HepG2 (cell line): ENCODE results near the gene OR6S1. TPM values are rescaled to one million over a fixed set of nuclear protein-coding genes. Genes with fewer than 3 reads are reported as not detected.
A peak's percentile ranks its signal among the peaks of the same experiment; 100 is the strongest.

Experiments
- ARID2 ChIP-seq: sonication (generic); formaldehyde crosslinking; IDR thresholded peaks from 2 replicates; pipeline ENCODE4 v1.8.1; 2022; ENCODE audit warnings: mild to moderate bottlenecking, missing genetic modification reagents, borderline replicate concordance
- ARID4A ChIP-seq: sonication (generic); formaldehyde crosslinking; IDR thresholded peaks from 2 replicates; pipeline ENCODE4 v1.5.0; 2020; ENCODE audit warnings: mild to moderate bottlenecking, missing genetic modification reagents, borderline replicate concordance
- CREB3 ChIP-seq: sonication (generic); formaldehyde crosslinking; IDR thresholded peaks from 2 replicates; pipeline ENCODE4 v1.5.0; 2020; ENCODE audit warnings: missing genetic modification reagents
- GMEB2 ChIP-seq: IDR thresholded peaks from 2 replicates; pipeline ENCODE4 v1.6.1; 2016; ENCODE audit warnings: missing biosample characterization, missing genetic modification reagents, low read depth
- NAIF1 ChIP-seq: sonication (generic); formaldehyde crosslinking; IDR thresholded peaks from 2 replicates; pipeline ENCODE4 v1.5.0; 2020; ENCODE audit warnings: mild to moderate bottlenecking, missing genetic modification reagents, borderline replicate concordance
- NFATC3 ChIP-seq: sonication (generic); formaldehyde crosslinking; IDR thresholded peaks from 2 replicates; pipeline ENCODE4 v1.5.1; 2020; ENCODE audit warnings: mild to moderate bottlenecking, missing genetic modification reagents
- PAWR ChIP-seq: sonication (generic); formaldehyde crosslinking; IDR thresholded peaks from 2 replicates; pipeline ENCODE4 v1.4.0; 2020; ENCODE audit warnings: missing genetic modification reagents, mild to moderate bottlenecking, borderline replicate concordance
- RFX5 ChIP-seq: IDR thresholded peaks from 2 replicates; pipeline ENCODE4 v1.6.1; 2011; ENCODE audit warnings: low read depth, low read length, improper control_type of control experiment
- TERF1 ChIP-seq: sonication (generic); formaldehyde crosslinking; IDR thresholded peaks from 2 replicates; pipeline ENCODE4 v1.8.0; 2022; ENCODE audit warnings: mild to moderate bottlenecking, missing genetic modification reagents, moderate library complexity
- ZBTB38 ChIP-seq: sonication (generic); formaldehyde crosslinking; IDR thresholded peaks from 2 replicates; pipeline ENCODE4 v1.5.1; 2020; ENCODE audit warnings: mild to moderate bottlenecking, missing genetic modification reagents
- ZNF160 ChIP-seq: sonication (generic); formaldehyde crosslinking; IDR thresholded peaks from 2 replicates; pipeline ENCODE4 v1.8.0; 2022; ENCODE audit warnings: mild to moderate bottlenecking, inconsistent platforms, missing genetic modification reagents
- ZNF275 ChIP-seq: sonication (generic); formaldehyde crosslinking; IDR thresholded peaks from 2 replicates; pipeline ENCODE4 v1.8.0; 2022; ENCODE audit warnings: missing genetic modification reagents, mild to moderate bottlenecking, inconsistent platforms, borderline replicate concordance
- ZNF549 ChIP-seq: sonication (generic); formaldehyde crosslinking; IDR thresholded peaks from 2 replicates; pipeline ENCODE4 v1.5.0; 2020; ENCODE audit warnings: missing genetic modification reagents
- ZNF557 ChIP-seq: sonication (generic); formaldehyde crosslinking; IDR thresholded peaks from 2 replicates; pipeline ENCODE4 v1.4.0; 2020; ENCODE audit warnings: missing genetic modification reagents
- ZNF614 ChIP-seq: IDR thresholded peaks from 2 replicates; pipeline ENCODE4 v1.6.1; 2018; ENCODE audit warnings: missing biosample characterization, missing genetic modification reagents, inconsistent platforms, borderline replicate concordance
- ZNF768 ChIP-seq: sonication (generic); formaldehyde crosslinking; IDR thresholded peaks from 2 replicates; pipeline ENCODE4 v1.4.0; 2020; ENCODE audit warnings: missing genetic modification reagents
- ZNF800 ChIP-seq: sonication (generic); formaldehyde crosslinking; IDR thresholded peaks from 2 replicates; pipeline ENCODE4 v1.4.0; 2020; ENCODE audit warnings: missing genetic modification reagents
- polyA plus RNA-seq, 8 experiments: library from polyadenylated mRNA; depleted of rRNA in 3 of 8; stranded (reverse) in 7 of 8; unstranded in 1 of 8; fragments of >200 nt; fragmentation: Illumina TruSeq in 4 of 8; extraction: Trizol in 4 of 8; gene quantifications; 2 replicates each; pipeline versions ENCODE4 v1.2.1 to v1.2.3, GENCODE V29; 2011 to 2016; ENCODE audit warnings: low read depth in 4 of 8, missing spikeins in 1 of 8, mixed read lengths in 1 of 8; ENCODE audit not compliant: insufficient read depth in 1 of 8
- total RNA-seq, 5 experiments: library from RNA; depleted of rRNA; stranded (reverse); fragments of >200 nt; fragmentation: Illumina TruSeq; extraction: Trizol; gene quantifications; 2 replicates each; pipeline ENCODE4 v1.2.3, GENCODE V29; 2016; ENCODE audit warnings: low read depth in 1 of 5

OR6S1 gene
- total and polyA plus RNA-seq, 2 of the 13 experiments (the other 11 are each of a cell fraction or from before 2014, with no cell fraction given), result 0.09 TPM; not detected in 1

GRCh38 chr14:20610002-20610765 lies 31.3 kb downstream of the OR6S1 start (continued):
- TF ChIP-seq ZNF800 (no peak), ZNF275 (no peak), ARID2 (no peak), ZNF160 (CRISPR knock-in tag) (no peak), ARID4A (CRISPR knock-in tag) (peak; percentile 50; the same call in 1 of the 2 replicates), GMEB2 (CRISPR knock-in tag) (no peak), TERF1 (CRISPR knock-in tag) (no peak), ZNF614 (CRISPR knock-in tag) (peak; percentile 77; the same call in 1 of the 2 replicates), ZNF768 (no peak), CREB3 (CRISPR knock-in tag) (no peak), NFATC3 (no peak), PAWR (no peak), NAIF1 (CRISPR knock-in tag) (peak; percentile 73; the same call in 1 of the 2 replicates), RFX5 (no peak), ZNF557 (CRISPR knock-in tag) (0 out of 2 replicates have a peak, but pooled peaks have one; percentile 57), ZNF549 (CRISPR knock-in tag) (no peak), ZBTB38 (CRISPR knock-in tag) (no peak)
